Fibroblast of skin of left biceps (primary cell): Measurements from ENCODE around the gene GDF15.
"Not testable (repeated sequence)": the region's sequence is repeated elsewhere in the genome, so short reads cannot be mapped to it uniquely, and the experiment has no call there.

Source experiments
- DNase-seq, 2 experiments: peaks; one replicate each; pipeline ENCODE4 v3.0.0-alpha.2; 2013; ENCODE audit warnings: low read depth in 2 of 2

Gene GDF15

DNA sequence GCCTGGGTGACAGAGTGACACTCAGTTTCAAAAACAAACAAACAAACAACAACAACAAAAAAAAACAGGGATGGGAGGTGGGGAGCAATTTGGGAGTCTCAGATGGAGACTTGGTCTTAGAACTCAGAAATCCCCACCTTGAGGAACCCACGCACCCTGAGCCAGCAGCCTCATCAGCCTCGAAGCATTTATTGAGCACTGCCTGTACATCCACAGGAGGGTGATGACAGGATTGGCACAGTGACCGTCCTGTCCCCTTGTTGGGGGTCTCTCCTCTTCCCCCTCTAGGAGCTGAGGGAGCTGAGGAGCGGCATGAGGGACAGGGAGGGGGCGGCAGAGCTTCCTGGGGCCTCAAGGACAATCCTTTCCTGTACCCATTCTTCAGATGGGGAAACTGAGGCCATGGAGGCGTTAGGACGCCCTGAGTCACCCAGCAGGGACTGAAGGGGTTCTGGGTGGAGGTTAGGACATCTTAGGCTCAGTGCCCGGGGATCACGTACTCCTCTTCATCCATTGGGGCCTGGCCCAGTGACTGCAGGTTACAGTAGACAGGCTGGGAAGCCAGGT, 5.6 kb downstream of the GDF15 start:
- DNase-seq: no peak

- DNase-seq: no peak
Observed at GRCh38 chr19:18392417-18392816, 6.5 kb downstream of the GDF15 start.

- DNase-seq: no peak
Observed at GRCh38 chr19:18392926-18393325, 7.0 kb downstream of the GDF15 start.

DNA sequence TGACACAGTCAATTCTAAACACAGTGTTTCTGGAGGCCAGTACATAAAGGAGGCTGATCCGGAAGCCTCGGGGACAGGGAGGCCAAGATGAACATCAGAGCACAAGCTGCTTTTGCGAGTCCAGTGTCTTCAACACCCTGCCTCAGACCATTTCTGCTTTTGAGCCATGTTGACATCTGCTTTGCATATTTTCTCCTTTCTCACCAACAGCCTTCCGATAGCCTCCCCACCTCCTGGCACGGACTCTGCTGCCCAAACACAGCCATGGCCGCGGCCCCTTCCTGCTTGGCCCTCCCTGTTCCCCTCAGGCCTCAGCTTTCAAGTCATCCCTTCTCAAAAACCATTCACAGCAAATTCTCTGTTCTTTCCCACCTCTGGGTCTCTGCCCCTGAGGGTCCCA, 7.9 kb downstream of the GDF15 start:
- no peak for DNase-seq

- no peak for DNase-seq
Observed at GRCh38 chr19:18396471-18397241, 10.7 kb downstream of the GDF15 start.

DNA sequence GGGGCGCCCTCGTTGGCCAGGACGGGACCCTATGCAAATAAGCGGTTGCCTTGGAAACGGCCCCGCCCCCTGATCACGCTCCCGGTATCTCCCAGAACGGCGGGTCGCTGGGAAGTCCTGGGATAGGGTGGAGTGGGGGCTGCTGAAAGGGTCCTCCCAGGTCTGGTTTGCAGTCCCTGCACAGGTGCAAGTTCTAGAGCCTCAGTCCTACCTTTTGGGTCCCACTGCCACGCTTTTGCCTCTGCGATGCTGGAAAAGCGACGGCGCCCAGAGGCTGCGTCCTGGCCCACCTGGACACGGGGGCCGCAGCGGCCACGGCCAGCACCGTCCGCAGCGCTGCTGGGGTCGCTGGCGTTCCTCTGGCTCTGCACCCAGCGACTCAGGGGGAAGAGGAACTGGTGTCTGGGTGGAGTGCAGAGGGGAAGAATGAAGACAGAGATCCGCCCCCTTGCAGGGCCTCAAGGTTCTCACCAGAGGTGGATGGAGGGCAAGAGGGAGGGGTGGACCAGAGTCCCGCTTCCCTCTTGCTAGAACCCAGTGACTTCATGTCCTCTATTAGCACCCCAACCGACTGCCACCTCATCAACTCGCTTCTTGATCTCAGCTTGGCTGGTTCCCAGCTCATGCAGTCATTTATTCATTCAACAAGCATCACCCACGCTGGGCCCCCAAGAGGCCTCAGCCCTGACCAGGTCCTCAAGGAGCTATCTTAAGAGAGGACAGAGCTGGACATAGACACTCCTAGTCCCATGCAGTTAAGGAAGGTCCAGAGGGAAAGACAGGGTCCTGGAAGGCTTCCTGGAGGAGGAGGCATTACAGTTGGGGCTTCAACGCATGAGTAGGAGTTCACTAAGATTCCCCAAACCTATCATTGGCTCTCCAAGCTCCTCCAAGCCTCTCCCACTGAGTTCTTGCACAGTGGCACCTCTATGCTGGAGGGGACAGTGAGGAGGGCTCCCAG, 11.6 kb downstream of the GDF15 start, which contains the start of gene LRRC25:
LRRC25 (minus strand) TSS at position 381 of the 961 bp plus-strand sequence. CDS start 659 bp downstream, outside the sequence.
- DNase-seq: no peak

- no peak for DNase-seq
Observed at GRCh38 chr19:18399008-18399407, 13.1 kb downstream of the GDF15 start.

DNA sequence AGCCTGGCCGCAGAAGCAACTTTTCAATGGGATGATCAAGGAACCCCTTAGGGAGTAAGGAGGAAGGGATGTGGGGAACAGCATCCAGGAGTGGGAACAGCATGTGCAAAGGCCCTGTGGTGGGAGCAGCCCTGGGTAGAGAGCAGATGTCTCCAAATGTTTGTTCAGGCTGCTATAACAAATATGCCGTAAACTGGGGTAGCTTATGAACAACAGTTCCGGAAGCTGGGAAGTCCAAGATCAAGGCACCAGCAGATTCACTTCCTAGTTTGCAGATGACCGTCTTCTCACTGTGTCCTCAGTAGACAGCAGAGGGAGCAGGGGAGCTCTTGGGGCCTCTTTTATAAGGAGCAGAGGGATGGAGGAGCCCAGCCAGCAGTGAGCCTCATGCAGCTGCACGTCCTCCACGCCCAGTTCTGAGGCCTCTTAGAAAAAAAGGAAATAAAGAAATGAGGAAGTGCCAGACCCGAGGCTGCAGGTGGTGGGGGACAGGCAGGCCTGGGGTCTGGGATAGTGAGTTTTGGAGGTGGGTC, 15.7 kb downstream of the GDF15 start:
- no peak for DNase-seq

DNA sequence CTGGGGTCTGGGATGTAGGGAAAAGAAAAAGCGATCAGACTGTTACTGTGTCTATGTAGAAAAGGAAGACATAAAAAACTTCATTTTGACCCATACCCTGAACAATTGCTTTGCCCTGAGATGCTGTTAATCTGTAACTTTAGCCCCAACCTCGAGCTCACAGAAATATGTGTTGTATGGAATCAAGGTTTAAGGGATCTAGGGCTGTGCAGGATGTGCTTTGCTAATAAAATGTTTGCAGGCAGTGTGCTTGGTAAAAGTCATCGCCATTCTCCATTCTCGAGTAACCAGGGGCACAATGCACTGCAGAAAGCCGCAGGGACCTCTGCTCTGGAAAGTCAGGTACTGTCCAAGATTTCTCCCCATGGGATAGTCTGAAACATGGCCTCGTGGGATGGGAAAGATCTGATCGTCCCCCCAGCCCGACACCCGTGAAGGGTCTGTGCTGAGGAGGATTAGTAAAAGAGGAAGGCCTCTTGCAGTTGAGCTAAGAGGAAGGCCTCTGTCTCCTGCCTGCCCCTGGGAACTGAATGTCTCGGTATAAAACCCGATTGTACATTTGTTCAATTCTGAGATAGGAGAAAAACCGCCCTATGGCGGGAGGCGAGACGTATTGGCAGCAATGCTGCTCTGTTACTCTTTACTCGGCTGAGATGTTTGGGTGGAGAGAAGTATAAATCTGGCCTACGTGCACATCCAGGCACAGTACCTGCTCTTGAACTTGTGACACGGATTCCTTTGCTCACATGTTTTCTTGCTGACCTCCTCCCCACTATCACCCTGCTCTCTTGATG, 16.7 kb downstream of the GDF15 start:
- not testable (repeated sequence) for DNase-seq

GRCh38 chr19:18405754-18406153, 19.8 kb downstream of the GDF15 start:
- not testable (repeated sequence) for DNase-seq

DNA sequence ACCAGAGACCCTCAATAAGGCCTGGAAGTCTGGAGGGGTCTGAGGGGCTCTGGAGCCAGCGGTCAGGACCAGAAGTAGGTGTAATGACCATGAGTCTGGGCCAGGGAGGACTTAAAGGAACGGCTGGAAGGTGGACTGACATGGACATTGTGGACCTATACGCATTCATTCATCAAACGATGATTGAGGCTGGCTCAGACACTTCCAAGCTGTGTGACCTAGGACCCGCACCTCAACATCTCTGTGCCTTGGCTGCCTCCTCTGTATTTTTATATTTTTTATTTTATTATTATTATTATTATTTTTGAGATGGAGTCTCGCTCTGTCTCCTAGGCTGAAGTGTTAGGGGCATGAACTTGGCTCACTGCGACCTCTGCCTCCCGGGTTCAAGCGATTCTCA, 20.8 kb downstream of the GDF15 start:
- no peak for DNase-seq

DNA sequence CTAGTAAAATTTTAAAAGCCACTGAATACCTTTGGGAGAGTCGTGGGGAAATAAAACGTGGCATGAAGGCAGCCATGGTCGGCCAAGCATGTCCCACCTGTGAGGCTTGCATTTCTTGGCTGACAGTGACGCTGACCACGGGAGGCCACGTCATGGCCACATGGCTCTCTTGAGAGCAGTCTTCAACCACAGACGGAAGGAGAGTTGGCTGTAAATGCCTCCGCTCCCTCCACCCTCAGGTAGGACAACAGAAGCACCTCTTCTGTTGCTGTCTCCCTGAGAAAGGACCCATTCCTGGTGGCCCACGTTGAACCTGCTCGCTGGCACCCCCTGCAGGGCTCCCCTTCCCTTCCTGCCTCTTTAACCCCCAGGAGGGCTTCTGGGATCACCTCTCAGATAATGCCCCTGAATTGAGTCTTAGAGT, 22.1 kb downstream of the GDF15 start:
- DNase-seq: no peak

GRCh38 chr19:18412610-18413239, 26.8 kb downstream of the GDF15 start:
- no peak for DNase-seq

- DNase-seq: no peak
Observed at GRCh38 chr19:18414504-18415177, 28.7 kb downstream of the GDF15 start.

DNA sequence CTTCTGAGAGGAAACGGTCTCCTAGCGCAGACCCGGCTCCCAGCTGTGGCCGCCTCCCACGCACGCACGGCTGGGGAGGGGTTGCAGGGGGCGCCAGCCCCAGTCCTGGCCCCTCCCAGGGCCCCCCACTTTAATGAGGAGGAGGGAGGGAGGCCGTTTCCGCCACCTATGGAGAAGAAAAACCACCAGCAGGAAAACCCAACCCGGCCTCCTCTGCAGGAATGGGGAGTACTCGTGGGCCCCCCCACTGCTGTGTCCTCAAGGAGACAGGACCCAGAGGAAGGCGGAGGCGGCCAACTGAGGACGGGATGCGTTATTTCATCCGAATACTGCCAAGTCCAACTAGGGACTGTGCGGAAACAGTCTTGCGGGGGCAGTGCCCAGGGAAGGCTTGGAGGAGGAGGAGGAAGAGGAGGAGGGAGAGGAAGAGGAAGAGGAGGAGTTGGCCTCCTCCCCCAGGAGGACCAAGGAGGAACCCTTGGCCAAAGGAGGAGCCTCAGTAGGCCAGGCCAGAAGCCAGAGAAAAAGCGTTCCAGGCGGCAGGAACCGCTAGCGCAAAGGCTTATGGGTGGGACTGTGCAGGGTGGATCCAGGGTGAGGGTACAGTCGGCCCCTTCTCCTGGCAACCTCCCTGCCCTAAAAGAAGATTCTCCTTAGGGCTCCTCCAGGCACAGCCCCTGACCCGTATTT, 29.4 kb downstream of the GDF15 start:
- DNase-seq: peak in 1 of 2 experiments; percentile 60

GRCh38 chr19:18416778-18417249, 30.9 kb downstream of the GDF15 start:
- DNase-seq: peak in 1 of 2 experiments; percentile 66

GRCh38 chr19:18417250-18418028, 31.5 kb downstream of the GDF15 start:
- peak; percentile 68 to 72 for DNase-seq

DNA sequence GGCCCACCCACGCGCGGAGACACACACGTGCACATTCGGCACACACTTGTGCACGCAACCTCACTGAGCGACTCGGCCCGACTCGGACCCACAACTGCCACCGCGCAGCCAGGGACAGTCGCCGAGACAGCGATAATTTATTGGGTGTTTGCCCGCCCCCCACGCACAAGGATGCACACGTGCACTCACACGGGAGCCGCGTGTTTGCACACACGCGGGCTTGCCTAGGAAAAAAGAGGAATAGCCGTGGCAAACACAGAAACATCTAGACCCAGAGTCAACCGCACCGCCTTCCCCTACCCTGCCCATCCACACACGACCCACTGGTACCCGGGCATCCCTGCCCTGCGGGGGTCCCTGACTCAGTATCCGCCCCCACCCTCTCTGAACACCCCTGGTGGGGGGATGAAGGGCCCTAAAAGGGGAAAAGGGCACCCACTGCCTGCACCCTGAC, 32.1 kb downstream of the GDF15 start:
- no peak for DNase-seq
